NB4 (cell line): ENCODE measurements around the gene OXLD1.

Experiments used
- DNase-seq: peaks from one replicate; pipeline ENCODE4 v3.0.0; 2010; ENCODE audit warnings: low read depth
- H3K4me3 ChIP-seq: one replicate; pipeline ENCODE4 v1.5.1; 2011; ENCODE audit warnings: mild to moderate bottlenecking, low read depth, low read length, moderate library complexity
- MYC ChIP-seq: IDR thresholded peaks from 2 replicates; pipeline ENCODE4 v1.6.1; 2011; ENCODE audit warnings: low read depth, low read length
- POLR2A ChIP-seq: IDR thresholded peaks from 2 replicates; pipeline ENCODE4 v1.6.1; 2011; ENCODE audit warnings: mild to moderate bottlenecking; ENCODE audit not compliant: insufficient read length; ENCODE audit errors: extremely low read depth
- TF ChIP-seq, protein P1 (sequence below): IDR thresholded peaks from 2 replicates; pipeline ENCODE4 v1.6.1; 2011; ENCODE audit warnings: low read depth, low read length
- TF ChIP-seq, protein P2 (sequence below): IDR thresholded peaks from one replicate; pipeline ENCODE4 v1.5.1; 2012; ENCODE audit warnings: low read depth, low read length

OXLD1 gene

DNA sequence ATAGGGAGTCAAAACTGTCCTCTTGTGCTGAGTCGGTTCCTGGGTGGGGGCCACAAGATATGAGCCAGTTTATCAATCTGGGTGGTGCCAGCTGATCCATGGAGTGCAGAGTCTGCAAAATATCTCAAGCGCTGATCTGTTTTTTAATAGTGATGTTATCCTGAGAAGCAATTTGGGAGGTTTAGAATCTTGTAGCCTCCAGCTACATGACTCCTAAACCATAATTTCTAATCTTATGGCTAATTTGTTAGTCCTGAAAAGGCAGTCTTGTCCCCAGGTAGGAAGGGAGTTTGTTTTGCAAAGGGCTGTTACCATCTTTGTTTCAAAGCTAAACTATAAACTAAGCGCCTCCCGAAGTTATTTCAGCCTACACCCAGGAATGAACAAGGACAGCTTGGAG, 27.7 kb downstream of the OXLD1 start:
- TF ChIP-seq MYC = no peak
- TF ChIP-seq, protein P1, sequence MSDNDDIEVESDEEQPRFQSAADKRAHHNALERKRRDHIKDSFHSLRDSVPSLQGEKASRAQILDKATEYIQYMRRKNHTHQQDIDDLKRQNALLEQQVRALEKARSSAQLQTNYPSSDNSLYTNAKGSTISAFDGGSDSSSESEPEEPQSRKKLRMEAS = no peak
- TF ChIP-seq, protein P2, sequence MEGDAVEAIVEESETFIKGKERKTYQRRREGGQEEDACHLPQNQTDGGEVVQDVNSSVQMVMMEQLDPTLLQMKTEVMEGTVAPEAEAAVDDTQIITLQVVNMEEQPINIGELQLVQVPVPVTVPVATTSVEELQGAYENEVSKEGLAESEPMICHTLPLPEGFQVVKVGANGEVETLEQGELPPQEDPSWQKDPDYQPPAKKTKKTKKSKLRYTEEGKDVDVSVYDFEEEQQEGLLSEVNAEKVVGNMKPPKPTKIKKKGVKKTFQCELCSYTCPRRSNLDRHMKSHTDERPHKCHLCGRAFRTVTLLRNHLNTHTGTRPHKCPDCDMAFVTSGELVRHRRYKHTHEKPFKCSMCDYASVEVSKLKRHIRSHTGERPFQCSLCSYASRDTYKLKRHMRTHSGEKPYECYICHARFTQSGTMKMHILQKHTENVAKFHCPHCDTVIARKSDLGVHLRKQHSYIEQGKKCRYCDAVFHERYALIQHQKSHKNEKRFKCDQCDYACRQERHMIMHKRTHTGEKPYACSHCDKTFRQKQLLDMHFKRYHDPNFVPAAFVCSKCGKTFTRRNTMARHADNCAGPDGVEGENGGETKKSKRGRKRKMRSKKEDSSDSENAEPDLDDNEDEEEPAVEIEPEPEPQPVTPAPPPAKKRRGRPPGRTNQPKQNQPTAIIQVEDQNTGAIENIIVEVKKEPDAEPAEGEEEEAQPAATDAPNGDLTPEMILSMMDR = no peak
- TF ChIP-seq POLR2A = no peak
- DNase-seq = no peak
- H3K4me3 ChIP-seq = no peak overlapping the region

DNA sequence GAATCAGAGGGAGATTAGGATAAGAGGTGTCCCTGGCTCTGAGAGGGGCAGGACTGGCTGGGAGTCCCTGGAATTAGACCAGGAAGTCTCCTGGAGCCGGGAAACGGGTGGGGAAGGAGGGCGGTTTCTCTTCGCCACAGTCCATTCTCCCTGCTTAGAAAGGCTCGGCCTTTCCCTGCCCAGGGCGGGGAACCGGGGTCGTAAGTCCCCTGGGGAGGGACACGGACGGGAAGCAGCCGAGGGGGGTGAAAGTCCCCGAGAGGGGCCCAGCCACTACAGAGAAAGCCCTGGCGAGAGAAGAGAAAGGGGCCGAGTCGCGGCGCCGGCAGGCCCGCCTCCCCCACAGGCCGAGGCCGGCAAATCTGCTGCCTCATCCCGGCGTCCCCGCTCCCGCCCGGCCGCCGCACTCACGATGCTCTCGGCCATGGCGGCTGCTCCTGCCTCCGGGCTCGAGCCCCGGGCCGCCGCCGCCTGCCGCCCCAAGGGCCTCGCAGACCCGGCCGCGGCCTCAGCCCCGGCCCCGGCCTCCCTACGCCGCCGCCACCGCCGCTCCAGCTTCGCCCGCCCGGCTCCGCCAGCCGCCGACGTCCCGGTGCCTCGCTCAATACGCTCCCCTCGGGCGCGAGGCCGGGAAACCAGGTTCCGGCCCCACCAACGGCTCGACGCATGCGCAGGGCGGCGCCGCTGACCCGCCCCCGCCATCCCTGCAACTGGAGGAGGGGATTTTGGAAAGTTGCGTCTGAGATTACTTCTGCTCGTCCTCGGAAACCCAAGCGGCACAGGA, 29.7 kb downstream of the OXLD1 start, which contains the start of the genes NPLOC4 and TSPAN10:
TSS of gene NPLOC4 (minus strand) at position 608 of the 784 bp plus-strand sequence. CDS start at position 426, 182 bp downstream.
TSS of gene TSPAN10 (plus strand) at position 692 of the 784 bp plus-strand sequence. CDS start 5,217 bp downstream, outside the sequence.
- TF ChIP-seq, protein P2 = no peak
- TF ChIP-seq, protein P1 = peak; percentile 60; the same call in 1 of the 2 replicates
- peak; percentile 73 for TF ChIP-seq POLR2A
- TF ChIP-seq MYC = peak; percentile 73
- DNase-seq = peak; percentile 86
- peak within 1 kb of the TSS; percentile 95 for H3K4me3 ChIP-seq

DNA sequence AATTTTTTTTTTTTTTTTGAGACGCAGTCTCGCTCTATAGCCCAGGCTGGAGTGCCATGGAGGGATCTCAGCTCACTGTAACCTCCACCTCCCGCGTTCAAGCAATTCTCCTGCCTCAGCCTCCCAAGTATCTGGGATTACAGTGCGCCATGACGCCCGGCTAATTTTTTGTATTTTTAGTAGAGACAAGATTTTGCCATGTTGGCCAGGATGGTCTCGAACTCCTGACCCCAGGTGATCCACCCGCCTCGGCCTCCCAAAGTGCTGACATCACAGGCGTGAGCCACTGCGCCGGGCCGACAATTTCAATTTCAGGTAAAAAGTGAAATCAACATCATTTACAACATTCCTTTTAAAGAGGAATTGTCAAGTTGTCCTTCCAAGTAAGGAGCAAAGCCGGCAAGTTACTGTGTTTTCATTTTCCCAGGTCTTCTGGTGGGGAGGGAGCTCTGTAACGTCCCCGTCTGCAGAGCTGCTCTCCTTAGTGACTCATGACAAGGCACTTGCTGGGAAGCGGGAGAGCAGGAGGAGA, 30.4 kb downstream of the OXLD1 start:
- TF ChIP-seq POLR2A = no peak
- TF ChIP-seq, protein P2 = no peak
- TF ChIP-seq, protein P1 = no peak
- DNase-seq = no peak
- H3K4me3 ChIP-seq = peak overlapping the region; percentile 95

DNA sequence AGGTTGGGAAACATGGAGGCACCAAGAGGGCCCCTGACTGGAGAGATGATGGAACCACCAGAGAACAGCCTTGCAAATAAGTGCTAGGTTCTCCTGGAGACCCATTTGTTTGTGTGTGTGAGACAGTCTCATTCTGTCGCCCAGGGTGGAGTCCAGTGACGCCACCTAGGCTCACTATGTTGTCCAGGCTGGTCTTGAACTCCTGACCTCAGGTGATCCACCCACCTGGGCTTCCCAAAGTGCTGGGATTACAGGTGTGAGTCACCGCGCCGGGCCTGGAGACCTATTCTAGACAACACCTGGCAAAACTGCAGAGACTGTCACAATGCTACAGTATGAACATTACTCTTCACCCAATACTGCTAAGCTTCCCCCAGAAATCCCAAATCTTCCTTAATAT, 31.0 kb downstream of the OXLD1 start:
- TF ChIP-seq, protein P2 = no peak
- TF ChIP-seq MYC (no peak), POLR2A (no peak)
- TF ChIP-seq, protein P1 = no peak
- DNase-seq = no peak
- peak overlapping the region; percentile 95 for H3K4me3 ChIP-seq

DNA sequence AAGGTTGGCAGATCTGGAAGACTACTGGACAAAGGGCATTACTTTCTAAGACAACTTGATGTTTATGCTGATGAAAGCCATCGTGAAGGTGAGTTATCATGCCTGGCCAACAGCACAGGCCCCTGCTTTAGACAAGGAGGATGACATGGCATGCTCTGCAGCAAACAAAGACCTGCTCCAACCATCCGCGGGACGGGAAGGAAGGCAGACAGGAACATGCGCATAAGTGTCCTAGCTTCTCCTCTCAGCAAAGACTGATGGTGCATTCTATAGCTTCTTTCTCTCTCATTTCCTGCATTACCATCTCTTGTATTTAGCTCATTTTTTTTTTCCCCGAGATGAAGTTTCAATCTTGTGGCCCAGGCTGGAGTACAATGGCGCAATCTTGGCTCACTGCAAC, 34.9 kb downstream of the OXLD1 start:
- no peak for DNase-seq
- no peak overlapping the region for H3K4me3 ChIP-seq
- TF ChIP-seq MYC (no peak), POLR2A (no peak)
- TF ChIP-seq, protein P2 = no peak
- TF ChIP-seq, protein P1 = no peak
